Measurements from ENCODE around the gene IQSEC1. TPM values are rescaled to one million over a fixed set of nuclear protein-coding genes. Genes with fewer than 3 reads are reported as not detected.

Gene IQSEC1
- total RNA-seq, 1 donor from 2014 or later, result 82.3 TPM

- Histone ChIP-seq H3K4me3 (no peak overlapping the region), H3K36me3 (no peaks in the 10 kb centered on the region), H3K27ac (no peak overlapping the region), H3K4me1 (peaks cover 8% of the 10 kb centered on the region), H3K9me3 (no peaks in the 10 kb centered on the region), H3K27me3 (ENCODE audit: low read depth) (no peaks in the 10 kb centered on the region)
- TF ChIP-seq CTCF (IDR thresholded peaks at IDR 0.05), result no peak
- intact Hi-C loops (cut with DNase I), result no loop called here
- no peak for ATAC-seq
- no peak for DNase-seq
Observed at GRCh38 chr3:12973827-12974226, 99.4 kb downstream of the IQSEC1 start.

- Histone ChIP-seq H3K27me3 (ENCODE audit: low read depth) (no peaks in the 10 kb centered on the region), H3K4me1 (peaks cover 16% of the 10 kb centered on the region), H3K36me3 (no peaks in the 10 kb centered on the region), H3K27ac (no peak overlapping the region), H3K9me3 (no peaks in the 10 kb centered on the region), H3K4me3 (no peak overlapping the region)
- TF ChIP-seq CTCF (IDR thresholded peaks at IDR 0.05), result no peak
- no peak for ATAC-seq
- DNase-seq, result no peak
- intact Hi-C loops (cut with DNase I), result no loop called here
Observed at GRCh38 chr3:12972781-12973702, 100.2 kb downstream of the IQSEC1 start.

- ATAC-seq, result no peak
- no peaks in the 10 kb centered on the region for H3K36me3 ChIP-seq
- H3K9me3 ChIP-seq, result no peaks in the 10 kb centered on the region
- no peak overlapping the region for H3K4me3 ChIP-seq
- intact Hi-C loops (cut with DNase I), result no loop called here
- TF ChIP-seq CTCF (IDR thresholded peaks at IDR 0.05), result no peak
- no peaks in the 10 kb centered on the region for H3K27me3 ChIP-seq (ENCODE audit: low read depth)
- peaks cover 19% of the 10 kb centered on the region for H3K4me1 ChIP-seq
- no peak overlapping the region for H3K27ac ChIP-seq
- DNase-seq, result no peak
Observed at GRCh38 chr3:12972043-12972442, 101.2 kb downstream of the IQSEC1 start.

- Histone ChIP-seq H3K4me3 (no peak overlapping the region), H3K9me3 (no peaks in the 10 kb centered on the region), H3K27me3 (ENCODE audit: low read depth) (no peaks in the 10 kb centered on the region), H3K27ac (no peak overlapping the region), H3K4me1 (peaks cover 30% of the 10 kb centered on the region), H3K36me3 (no peaks in the 10 kb centered on the region)
- no peak for TF ChIP-seq CTCF (IDR thresholded peaks at IDR 0.05)
- ATAC-seq, result no peak
- intact Hi-C loops (cut with DNase I), result no loop called here
- no peak for DNase-seq
Observed at GRCh38 chr3:12970684-12971083, 102.5 kb downstream of the IQSEC1 start.

- TF ChIP-seq CTCF (IDR thresholded peaks at IDR 0.05), result no peak
- Histone ChIP-seq H3K4me3 (no peak overlapping the region), H3K4me1 (peaks cover 39% of the 10 kb centered on the region), H3K9me3 (no peaks in the 10 kb centered on the region), H3K27me3 (ENCODE audit: low read depth) (no peaks in the 10 kb centered on the region), H3K27ac (no peak overlapping the region), H3K36me3 (no peaks in the 10 kb centered on the region)
- ATAC-seq (no peak), DNase-seq (no peak)
- intact Hi-C loops (cut with DNase I), result no loop called here
Observed at GRCh38 chr3:12969486-12969885, 103.7 kb downstream of the IQSEC1 start.

Data from lower lobe of right lung (tissue), 2 donors.